Measurements from ENCODE around the gene TRAPPC1. TPM values are rescaled to one million over a fixed set of nuclear protein-coding genes. Genes with fewer than 3 reads are reported as not detected.

Gene TRAPPC1
- total and polyA plus RNA-seq, 4 donors: 15.9 to 96.9 (median 57.2) TPM

- H3K4me1 ChIP-seq (ENCODE audit: control insufficient read depth in 4 of 4, insufficient read depth in 4 of 4, low read length in 3 of 4): peaks cover 4 to 11% (median 7%) of the 10 kb centered on the region in 4 donors
- no peak overlapping the region for H3K9ac ChIP-seq (ENCODE audit: low read depth in 1 of 2, low read length in 2 of 2)
- no peaks in the 10 kb centered on the region for H3K9me3 ChIP-seq (ENCODE audit: control insufficient read depth in 4 of 4, low read length in 3 of 4)
- no peak overlapping the region for H3K4me3 ChIP-seq (ENCODE audit: low read depth in 1 of 3, low read length in 3 of 3)
- peaks cover 2 to 25% (median 3%) of the 10 kb centered on the region in 4 donors for H3K36me3 ChIP-seq (ENCODE audit: control insufficient read depth in 4 of 4, insufficient read depth in 3 of 4, low read depth in 1 of 4, low read length in 3 of 4)
- WGBS: 81% methylated on average over 9 of the region's 9 CpGs
- H3K27me3 ChIP-seq (ENCODE audit: control insufficient read depth in 4 of 4, insufficient read depth in 4 of 4, low read length in 3 of 4): no peaks in the 10 kb centered on the region
- no peak for DNase-seq (ENCODE audit: low spot score)
- TF ChIP-seq REST (IDR thresholded peaks at IDR 0.05): no peak
- H3K27ac ChIP-seq (ENCODE audit: low read depth in 1 of 2, low read length in 2 of 2): no peak overlapping the region
Measured at GRCh38 chr17:7911116-7911515, 20.6 kb downstream of the TRAPPC1 start.

DNA sequence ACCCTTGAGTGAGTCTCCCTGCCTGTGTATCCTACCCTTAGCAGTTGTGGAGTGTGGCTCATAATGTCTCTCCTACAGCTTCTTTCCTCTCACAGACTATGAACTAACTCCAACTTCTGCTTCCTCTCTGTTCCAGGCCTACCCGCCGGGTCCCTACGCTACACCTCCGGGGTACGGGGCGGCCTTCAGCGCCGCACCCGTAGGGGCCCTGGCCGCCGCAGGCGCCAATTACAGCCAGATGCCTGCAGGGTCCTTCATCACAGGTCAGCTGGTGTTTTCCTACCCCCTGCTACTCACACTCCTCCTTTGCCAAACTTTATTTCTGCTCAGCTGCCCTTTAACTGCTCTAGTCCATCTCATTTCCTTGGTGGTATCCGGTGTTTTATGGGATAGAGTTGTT is 21.0 kb downstream of the TRAPPC1 start:
- Histone ChIP-seq H3K9me3 (ENCODE audit: control insufficient read depth in 4 of 4, low read length in 3 of 4) (no peaks in the 10 kb centered on the region), H3K4me3 (ENCODE audit: low read depth in 1 of 3, low read length in 3 of 3) (no peak overlapping the region), H3K36me3 (ENCODE audit: control insufficient read depth in 4 of 4, insufficient read depth in 3 of 4, low read depth in 1 of 4, low read length in 3 of 4) (peaks cover 2 to 27% (median 3%) of the 10 kb centered on the region in 4 donors), H3K27me3 (ENCODE audit: control insufficient read depth in 4 of 4, insufficient read depth in 4 of 4, low read length in 3 of 4) (no peaks in the 10 kb centered on the region), H3K9ac (ENCODE audit: low read depth in 1 of 2, low read length in 2 of 2) (no peak overlapping the region), H3K4me1 (ENCODE audit: control insufficient read depth in 4 of 4, insufficient read depth in 4 of 4, low read length in 3 of 4) (peaks cover 4 to 11% (median 6%) of the 10 kb centered on the region in 4 donors), H3K27ac (ENCODE audit: low read depth in 1 of 2, low read length in 2 of 2) (no peak overlapping the region)
- TF ChIP-seq YY1 (IDR thresholded peaks at IDR 0.05): no peak
- no peak for TF ChIP-seq GABPA (IDR thresholded peaks at IDR 0.05 in 1 of 2, conservative IDR thresholded peaks at IDR 0.05 in 1 of 2)
- no peak for TF ChIP-seq SP1 (IDR thresholded peaks at IDR 0.05)
- TF ChIP-seq MAX (IDR thresholded peaks at IDR 0.05): no peak
- no peak for TF ChIP-seq CTCF (IDR thresholded peaks at IDR 0.05; ENCODE audit: low read depth, low read length, missing input control)
- no peak for TF ChIP-seq HNF4A (conservative IDR thresholded peaks at IDR 0.05)
- TF ChIP-seq REST (IDR thresholded peaks at IDR 0.05): no peak
- no peak for TF ChIP-seq FOXA2 (IDR thresholded peaks at IDR 0.05)
- TF ChIP-seq NR2F2 (IDR thresholded peaks at IDR 0.05): no peak
- no peak for TF ChIP-seq RAD21 (IDR thresholded peaks at IDR 0.05)
- no peak for TF ChIP-seq EGR1 (IDR thresholded peaks at IDR 0.05; ENCODE audit: low read depth in 2 of 2)
- no peak for TF ChIP-seq HNF4G (IDR thresholded peaks at IDR 0.05)
- TF ChIP-seq FOXA1 (IDR thresholded peaks at IDR 0.05): no peak
- TF ChIP-seq TAF1 (conservative IDR thresholded peaks at IDR 0.05): no peak
- TF ChIP-seq JUND (IDR thresholded peaks at IDR 0.05): no peak
- TF ChIP-seq RXRA (IDR thresholded peaks at IDR 0.05): no peak
- TF ChIP-seq, protein P1, sequence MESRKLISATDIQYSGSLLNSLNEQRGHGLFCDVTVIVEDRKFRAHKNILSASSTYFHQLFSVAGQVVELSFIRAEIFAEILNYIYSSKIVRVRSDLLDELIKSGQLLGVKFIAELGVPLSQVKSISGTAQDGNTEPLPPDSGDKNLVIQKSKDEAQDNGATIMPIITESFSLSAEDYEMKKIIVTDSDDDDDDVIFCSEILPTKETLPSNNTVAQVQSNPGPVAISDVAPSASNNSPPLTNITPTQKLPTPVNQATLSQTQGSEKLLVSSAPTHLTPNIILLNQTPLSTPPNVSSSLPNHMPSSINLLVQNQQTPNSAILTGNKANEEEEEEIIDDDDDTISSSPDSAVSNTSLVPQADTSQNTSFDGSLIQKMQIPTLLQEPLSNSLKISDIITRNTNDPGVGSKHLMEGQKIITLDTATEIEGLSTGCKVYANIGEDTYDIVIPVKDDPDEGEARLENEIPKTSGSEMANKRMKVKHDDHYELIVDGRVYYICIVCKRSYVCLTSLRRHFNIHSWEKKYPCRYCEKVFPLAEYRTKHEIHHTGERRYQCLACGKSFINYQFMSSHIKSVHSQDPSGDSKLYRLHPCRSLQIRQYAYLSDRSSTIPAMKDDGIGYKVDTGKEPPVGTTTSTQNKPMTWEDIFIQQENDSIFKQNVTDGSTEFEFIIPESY (IDR thresholded peaks at IDR 0.05): no peak
- no peak for TF ChIP-seq ATF3 (IDR thresholded peaks at IDR 0.05)
- DNase-seq (ENCODE audit: low spot score): no peak
- 94% methylated on average over 13 of the region's 13 CpGs for WGBS
